LNCaP clone FGC (cell line): ENCODE results near the gene RNF214.

Experiments
- DNase-seq: peaks from one replicate; pipeline ENCODE4 v3.0.0-alpha.2; 2011; ENCODE audit warnings: low read depth
- H3K4me3 ChIP-seq: 2 replicates; pipeline ENCODE4 v1.5.1; 2011; ENCODE audit warnings: mild to moderate bottlenecking, low read depth, low read length, control low read depth
- TF ChIP-seq, protein P1 (sequence below): IDR thresholded peaks from 2 replicates; pipeline ENCODE4 v1.5.1; 2012; ENCODE audit warnings: mild to moderate bottlenecking; ENCODE audit not compliant: control insufficient read depth, insufficient read depth; ENCODE audit errors: extremely low read depth

The RNF214 gene

DNA sequence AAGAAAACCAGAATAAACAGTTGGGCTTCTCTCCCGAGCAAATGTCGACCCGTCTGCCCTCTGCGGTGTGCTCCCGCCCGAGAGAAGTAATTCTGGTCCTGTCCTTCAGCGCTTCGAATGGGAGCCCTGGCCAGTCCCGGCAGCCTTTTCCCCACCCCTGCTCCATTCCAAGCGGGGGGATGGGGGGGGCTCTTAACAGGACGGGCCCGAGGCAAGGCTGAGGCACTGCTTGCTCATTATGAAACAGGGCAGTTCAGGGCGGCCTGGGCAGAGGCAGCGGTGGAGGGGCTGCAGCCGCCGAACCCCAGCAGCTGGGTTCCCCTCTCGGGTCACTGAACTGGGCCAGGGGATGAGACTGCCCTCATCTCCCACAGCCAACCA lies 67.8 kb downstream of the RNF214 start:
- DNase-seq, result no peak
- no peak overlapping the region for H3K4me3 ChIP-seq
- TF ChIP-seq, protein P1, sequence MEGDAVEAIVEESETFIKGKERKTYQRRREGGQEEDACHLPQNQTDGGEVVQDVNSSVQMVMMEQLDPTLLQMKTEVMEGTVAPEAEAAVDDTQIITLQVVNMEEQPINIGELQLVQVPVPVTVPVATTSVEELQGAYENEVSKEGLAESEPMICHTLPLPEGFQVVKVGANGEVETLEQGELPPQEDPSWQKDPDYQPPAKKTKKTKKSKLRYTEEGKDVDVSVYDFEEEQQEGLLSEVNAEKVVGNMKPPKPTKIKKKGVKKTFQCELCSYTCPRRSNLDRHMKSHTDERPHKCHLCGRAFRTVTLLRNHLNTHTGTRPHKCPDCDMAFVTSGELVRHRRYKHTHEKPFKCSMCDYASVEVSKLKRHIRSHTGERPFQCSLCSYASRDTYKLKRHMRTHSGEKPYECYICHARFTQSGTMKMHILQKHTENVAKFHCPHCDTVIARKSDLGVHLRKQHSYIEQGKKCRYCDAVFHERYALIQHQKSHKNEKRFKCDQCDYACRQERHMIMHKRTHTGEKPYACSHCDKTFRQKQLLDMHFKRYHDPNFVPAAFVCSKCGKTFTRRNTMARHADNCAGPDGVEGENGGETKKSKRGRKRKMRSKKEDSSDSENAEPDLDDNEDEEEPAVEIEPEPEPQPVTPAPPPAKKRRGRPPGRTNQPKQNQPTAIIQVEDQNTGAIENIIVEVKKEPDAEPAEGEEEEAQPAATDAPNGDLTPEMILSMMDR, result no peak

DNA sequence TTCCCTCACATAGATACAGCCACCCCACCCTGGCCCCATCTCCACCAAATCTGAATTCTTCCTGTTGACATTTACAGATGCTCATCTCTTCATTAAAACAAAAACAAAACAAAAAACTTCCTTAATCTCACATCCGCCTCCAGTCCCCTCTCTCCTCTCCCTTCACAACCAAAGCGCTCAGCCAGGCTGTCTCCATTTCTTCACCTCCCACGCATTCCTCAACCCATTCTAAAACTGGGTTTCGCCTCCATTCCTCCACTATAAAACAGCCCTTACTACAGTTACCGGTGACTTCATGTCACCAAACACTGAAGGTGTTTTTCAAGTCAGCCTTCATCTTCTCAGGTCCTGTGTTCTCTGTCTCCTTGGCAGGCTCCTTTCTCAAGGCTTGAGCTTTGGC lies 68.3 kb downstream of the RNF214 start:
- no peak overlapping the region for H3K4me3 ChIP-seq
- TF ChIP-seq, protein P1, result no peak

DNA sequence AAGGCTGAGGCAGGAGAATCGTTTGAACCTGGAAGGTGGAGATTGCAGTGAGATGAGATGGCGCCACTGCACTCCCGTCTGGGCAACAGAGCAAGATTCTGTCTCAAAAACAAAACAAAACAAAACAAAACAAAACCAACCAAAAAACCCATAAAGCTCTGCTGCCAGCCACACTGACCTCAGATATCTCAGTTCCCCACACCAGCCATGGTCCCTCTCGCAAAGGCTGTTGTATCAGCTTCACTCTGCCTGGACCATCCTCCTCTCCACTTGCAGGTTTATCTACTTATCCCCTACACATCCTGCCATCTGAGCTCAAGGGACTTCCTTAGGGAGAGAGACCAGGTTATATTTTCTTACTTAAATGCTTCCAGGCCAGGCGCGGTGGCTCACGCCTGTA lies 69.8 kb downstream of the RNF214 start:
- no peak for DNase-seq
- no peak overlapping the region for H3K4me3 ChIP-seq
- TF ChIP-seq, protein P1, result no peak

More for the DNA sequence above, 68.3 kb downstream of the RNF214 start:
- no peak for DNase-seq

DNA sequence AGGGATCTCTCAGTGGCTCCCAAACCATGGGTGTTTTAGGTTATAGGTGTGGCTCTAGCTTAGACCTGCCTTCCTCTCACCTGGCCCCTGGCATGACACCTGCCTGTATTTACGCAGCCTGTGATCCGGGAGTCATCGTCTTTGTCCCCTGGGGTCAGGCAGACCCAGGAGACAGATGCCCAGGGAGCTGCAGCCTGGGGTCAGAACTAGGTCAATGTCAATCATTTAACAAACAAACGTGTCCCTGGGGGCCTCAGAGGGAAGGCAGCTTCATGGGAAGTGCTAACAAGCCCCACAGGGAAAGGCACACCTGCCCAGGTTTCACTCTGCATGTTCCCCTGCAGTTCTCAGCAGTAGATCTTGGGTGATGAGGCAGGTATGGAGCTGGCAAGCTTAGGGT lies 70.6 kb downstream of the RNF214 start:
- H3K4me3 ChIP-seq, result no peak overlapping the region
- DNase-seq, result no peak
- TF ChIP-seq, protein P1, result no peak

DNA sequence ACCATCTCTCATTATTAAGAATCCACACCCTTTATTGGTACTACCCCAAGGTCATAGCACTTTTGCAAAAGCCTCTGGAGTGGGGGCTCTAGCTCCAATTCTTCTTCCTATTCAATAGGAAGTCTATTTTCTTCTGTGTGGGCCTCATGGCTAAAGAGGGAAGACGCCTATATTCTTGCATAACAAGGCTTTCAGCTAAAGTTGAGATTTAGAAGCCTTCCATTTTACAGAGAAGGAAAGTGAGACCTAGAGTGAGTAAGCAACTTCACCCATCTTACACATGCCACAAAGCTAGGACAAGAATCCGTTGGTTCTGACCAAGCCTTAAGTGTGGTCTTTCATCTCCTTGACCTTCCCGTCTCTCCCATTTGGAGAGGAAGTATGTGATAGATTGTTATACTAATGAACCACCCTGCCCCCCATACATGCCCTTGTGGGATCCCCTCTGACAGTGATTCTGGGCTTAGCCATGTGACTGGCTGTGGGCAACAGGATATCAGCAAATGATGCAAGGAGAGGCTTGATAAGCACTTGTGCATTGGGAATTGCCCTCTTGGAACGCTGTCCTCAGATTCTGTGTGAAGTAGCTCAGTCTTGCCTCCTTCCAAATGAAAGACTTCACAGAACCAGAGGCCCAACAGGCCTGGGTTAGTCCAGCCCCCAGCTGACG lies 71.3 kb downstream of the RNF214 start:
- no peak overlapping the region for H3K4me3 ChIP-seq
- TF ChIP-seq, protein P1, result no peak
- no peak for DNase-seq

DNA sequence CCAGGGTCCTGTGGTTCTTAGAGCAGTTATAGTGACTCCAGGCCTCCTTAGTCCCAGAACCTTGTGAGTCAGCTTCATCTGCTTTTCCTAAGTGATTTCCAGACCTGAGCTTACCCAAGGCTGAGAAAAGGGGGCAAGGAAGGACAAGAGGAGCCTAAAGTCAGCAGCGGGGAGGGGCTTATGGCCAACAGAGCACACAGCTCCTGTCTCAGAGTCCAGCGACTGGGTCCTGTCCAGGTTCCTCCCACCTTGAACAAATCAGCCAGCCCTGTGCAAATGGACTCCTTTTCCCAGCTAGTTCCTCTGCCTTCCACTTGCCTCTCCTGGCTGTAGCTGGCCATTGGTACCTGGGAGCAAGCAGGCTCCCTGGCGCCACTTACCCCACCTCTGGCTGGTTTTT lies 72.7 kb downstream of the RNF214 start:
- TF ChIP-seq, protein P1, result no peak
- H3K4me3 ChIP-seq, result no peak overlapping the region
- no peak for DNase-seq

DNA sequence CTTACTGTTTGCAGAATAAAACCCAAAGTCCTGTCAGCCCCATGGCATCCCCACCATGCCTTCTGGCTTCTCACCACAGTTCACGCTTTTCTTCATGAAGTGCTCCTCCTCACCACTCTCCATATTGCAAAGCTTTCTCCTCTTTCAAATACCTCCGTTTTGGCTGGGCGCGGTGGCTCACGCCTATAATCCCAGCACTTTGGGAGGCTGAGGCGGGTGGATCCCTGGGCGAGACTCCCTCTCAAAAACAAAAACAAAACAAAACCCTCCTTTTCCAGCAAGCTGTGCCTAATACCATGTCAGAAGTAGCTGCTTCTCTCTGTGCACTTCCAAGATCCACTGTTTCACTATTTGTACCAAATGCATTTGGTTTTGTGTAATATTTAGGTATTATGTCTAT lies 76.8 kb downstream of the RNF214 start:
- H3K4me3 ChIP-seq, result no peak overlapping the region
- TF ChIP-seq, protein P1, result no peak
- DNase-seq, result no peak
